Measurements from ENCODE around the gene SSTR5. TPM values are rescaled to one million over a fixed set of nuclear protein-coding genes. Genes with fewer than 3 reads are reported as not detected.
A peak's percentile ranks its signal among the peaks of the same experiment; 100 is the strongest.

SSTR5 gene
- total RNA-seq, 2 donors from 2014 or later = 2.3 TPM; not detected in 1

DNA sequence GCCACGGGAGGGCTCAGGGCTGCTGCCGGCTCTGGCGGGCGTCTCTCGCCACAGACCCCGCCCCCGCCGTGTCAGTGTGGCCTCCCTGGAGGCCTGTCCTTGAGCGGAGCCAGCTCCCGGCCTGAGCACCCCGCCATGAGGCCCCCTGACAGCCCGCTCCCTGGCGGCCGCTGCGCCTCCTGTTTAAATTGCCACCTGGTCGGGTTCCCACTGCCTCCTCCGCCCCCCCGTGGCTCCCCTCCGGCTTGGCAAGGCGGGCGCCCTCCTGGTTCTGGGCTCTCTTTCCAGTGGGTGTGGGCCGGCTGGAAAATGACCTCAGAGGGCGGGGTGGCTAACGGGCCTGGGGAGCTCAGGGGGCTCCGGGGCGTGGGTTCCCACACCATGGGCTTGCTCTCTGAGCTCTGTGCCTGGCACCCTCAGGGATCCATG lies 42.1 kb upstream of the SSTR5 start:
- no peaks in the 10 kb centered on the region for H3K36me3 ChIP-seq (replicated peaks in 1 of 2; ENCODE audit: insufficient read depth in 1 of 2, low read depth in 2 of 2)
- no peaks in the 10 kb centered on the region for H3K9me3 ChIP-seq
- intact Hi-C loops (cut with DNase I) = no loop called here
- no peak for TF ChIP-seq POLR2A (IDR thresholded peaks at IDR 0.05)
- TF ChIP-seq, protein P1, sequence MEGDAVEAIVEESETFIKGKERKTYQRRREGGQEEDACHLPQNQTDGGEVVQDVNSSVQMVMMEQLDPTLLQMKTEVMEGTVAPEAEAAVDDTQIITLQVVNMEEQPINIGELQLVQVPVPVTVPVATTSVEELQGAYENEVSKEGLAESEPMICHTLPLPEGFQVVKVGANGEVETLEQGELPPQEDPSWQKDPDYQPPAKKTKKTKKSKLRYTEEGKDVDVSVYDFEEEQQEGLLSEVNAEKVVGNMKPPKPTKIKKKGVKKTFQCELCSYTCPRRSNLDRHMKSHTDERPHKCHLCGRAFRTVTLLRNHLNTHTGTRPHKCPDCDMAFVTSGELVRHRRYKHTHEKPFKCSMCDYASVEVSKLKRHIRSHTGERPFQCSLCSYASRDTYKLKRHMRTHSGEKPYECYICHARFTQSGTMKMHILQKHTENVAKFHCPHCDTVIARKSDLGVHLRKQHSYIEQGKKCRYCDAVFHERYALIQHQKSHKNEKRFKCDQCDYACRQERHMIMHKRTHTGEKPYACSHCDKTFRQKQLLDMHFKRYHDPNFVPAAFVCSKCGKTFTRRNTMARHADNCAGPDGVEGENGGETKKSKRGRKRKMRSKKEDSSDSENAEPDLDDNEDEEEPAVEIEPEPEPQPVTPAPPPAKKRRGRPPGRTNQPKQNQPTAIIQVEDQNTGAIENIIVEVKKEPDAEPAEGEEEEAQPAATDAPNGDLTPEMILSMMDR (IDR thresholded peaks at IDR 0.05) = peak in 5 of 7 experiments; percentile 8 to 61 (median 44)
- no peak overlapping the region for H3K4me3 ChIP-seq
- H3K27me3 ChIP-seq = no peaks in the 10 kb centered on the region
- DNase-seq (peak; percentile 67 to 89 (median 74)), ATAC-seq (peak; percentile 77)
- WGBS, 2 donors = 0 to 10% methylated on average over 1 to 19 of the region's 26 CpGs
- H3K27ac ChIP-seq = no peak overlapping the region
- H3K4me1 ChIP-seq = peaks cover 9% of the 10 kb centered on the region

DNA sequence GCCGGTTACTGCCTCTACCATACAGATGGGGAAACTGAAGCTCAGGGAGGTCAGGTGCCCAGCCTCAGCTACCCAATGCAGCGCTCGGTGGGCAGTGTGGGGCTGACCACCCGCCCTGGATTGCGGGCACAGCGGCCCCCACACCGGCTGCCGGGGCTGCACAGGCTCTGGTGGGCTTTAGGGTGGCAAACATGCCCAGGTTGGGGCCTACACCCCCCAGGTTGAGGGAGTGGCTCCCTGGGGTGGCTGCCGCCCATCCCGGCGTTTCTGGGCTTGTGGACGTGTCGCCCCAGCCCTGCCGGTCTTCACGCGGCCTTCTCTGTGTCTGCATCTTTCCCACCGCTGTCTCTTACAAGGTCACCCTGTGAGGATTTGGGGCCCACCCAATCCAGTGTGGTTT lies 40.9 kb upstream of the SSTR5 start:
- Histone ChIP-seq H3K27me3 (no peaks in the 10 kb centered on the region), H3K27ac (no peak overlapping the region), H3K36me3 (replicated peaks in 1 of 2; ENCODE audit: insufficient read depth in 1 of 2, low read depth in 2 of 2) (no peaks in the 10 kb centered on the region), H3K4me1 (peaks cover 9% of the 10 kb centered on the region), H3K4me3 (no peak overlapping the region), H3K9me3 (no peaks in the 10 kb centered on the region)
- intact Hi-C loops (cut with DNase I) = no loop called here
- WGBS, 2 donors = 89 to 90% methylated on average over 9 to 10 of the region's 17 CpGs
- no peak for TF ChIP-seq POLR2A (IDR thresholded peaks at IDR 0.05)
- TF ChIP-seq, protein P1 (IDR thresholded peaks at IDR 0.05) = no peak
- DNase-seq (no peak), ATAC-seq (no peak)

DNA sequence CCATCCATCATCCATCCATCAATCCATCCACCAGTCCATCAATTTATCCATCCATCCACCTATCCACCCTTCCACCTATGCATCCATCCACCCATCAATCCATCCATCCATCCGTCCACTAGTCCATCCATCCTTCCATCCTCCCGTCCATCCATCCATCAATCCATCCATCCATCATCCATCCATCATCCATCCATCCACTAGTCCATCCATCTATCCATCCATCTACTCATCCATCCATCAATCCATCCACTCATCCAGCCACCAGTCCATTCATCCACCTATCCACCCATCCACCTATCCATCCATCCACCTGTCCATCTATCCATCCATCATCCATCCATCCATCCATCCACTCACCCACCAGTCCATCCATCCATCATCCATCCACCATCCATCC lies 39.9 kb upstream of the SSTR5 start:
- Histone ChIP-seq H3K4me3 (no peak overlapping the region), H3K36me3 (replicated peaks in 1 of 2; ENCODE audit: insufficient read depth in 1 of 2, low read depth in 2 of 2) (no peaks in the 10 kb centered on the region), H3K4me1 (peaks cover 9% of the 10 kb centered on the region), H3K9me3 (no peaks in the 10 kb centered on the region), H3K27me3 (no peaks in the 10 kb centered on the region), H3K27ac (no peak overlapping the region)
- DNase-seq = no peak
- no peak for TF ChIP-seq POLR2A (IDR thresholded peaks at IDR 0.05)
- TF ChIP-seq, protein P1 (IDR thresholded peaks at IDR 0.05) = no peak
- intact Hi-C loops (cut with DNase I) = no loop called here
- ATAC-seq = no peak
- 86 to 88% methylated on average over 2 of the region's 2 CpGs for WGBS, 2 donors

DNA sequence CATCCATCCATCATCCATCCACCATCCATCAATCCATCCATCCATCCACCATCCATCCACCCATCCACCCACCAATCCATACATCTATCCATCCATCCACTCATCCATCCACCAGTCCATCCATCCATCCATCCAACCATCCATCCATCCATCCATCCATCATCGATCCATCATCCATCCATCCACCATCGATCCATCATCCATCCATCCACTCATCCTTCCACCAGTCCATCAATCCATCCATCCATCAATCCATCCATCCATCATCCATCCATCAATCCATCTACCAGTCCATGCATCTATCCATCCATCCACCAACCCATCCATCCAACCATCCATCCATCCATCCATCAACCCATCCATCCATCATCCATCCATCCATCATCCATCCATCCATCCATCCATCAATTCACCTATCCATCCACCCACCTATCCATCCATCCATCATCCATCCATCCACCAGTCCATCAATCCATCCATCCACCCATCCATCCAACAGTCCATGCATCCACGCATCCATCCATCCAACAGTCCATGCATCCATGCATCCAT lies 39.3 kb upstream of the SSTR5 start:
- H3K9me3 ChIP-seq = no peaks in the 10 kb centered on the region
- H3K27me3 ChIP-seq = no peaks in the 10 kb centered on the region
- peaks cover 9% of the 10 kb centered on the region for H3K4me1 ChIP-seq
- no peak overlapping the region for H3K27ac ChIP-seq
- ATAC-seq (no peak), DNase-seq (no peak)
- no peak overlapping the region for H3K4me3 ChIP-seq
- intact Hi-C loops (cut with DNase I) = no loop called here
- 95 to 97% methylated on average over 3 of the region's 3 CpGs for WGBS, 2 donors
- no peak for TF ChIP-seq POLR2A (IDR thresholded peaks at IDR 0.05)
- TF ChIP-seq, protein P1 (IDR thresholded peaks at IDR 0.05) = no peak
- H3K36me3 ChIP-seq (replicated peaks in 1 of 2; ENCODE audit: insufficient read depth in 1 of 2, low read depth in 2 of 2) = no peaks in the 10 kb centered on the region
